ENCODE measurements around the gene HSCB. TPM values are rescaled to one million over a fixed set of nuclear protein-coding genes. Genes with fewer than 3 reads are reported as not detected.
"Not testable (repeated sequence)": the region's sequence is repeated elsewhere in the genome, so short reads cannot be mapped to it uniquely, and the experiment has no call there.

HSCB gene
- total RNA-seq, 1 donor from 2014 or later: 11.3 TPM

DNA sequence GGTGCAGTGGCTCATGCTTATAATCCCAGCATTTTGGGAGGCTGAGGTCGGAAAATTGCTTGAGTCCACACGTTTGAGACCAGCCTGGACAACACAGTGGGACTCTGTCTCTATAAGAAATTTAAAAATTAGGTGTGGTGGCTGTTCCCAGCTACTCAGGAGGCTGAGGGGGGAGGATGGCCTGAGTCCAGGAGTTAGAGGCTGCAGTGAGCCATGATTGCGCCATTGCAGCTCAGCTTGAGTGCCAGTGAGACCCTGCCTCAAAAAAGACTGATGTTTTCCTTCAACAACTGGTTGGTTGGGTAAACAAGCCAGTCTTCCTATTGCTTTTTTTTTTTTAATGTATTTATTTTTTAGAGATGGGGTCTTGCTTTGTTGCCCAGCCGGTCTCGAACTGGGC lies 49.3 kb downstream of the HSCB start:
- DNase-seq (ENCODE audit: low spot score): no peak

DNA sequence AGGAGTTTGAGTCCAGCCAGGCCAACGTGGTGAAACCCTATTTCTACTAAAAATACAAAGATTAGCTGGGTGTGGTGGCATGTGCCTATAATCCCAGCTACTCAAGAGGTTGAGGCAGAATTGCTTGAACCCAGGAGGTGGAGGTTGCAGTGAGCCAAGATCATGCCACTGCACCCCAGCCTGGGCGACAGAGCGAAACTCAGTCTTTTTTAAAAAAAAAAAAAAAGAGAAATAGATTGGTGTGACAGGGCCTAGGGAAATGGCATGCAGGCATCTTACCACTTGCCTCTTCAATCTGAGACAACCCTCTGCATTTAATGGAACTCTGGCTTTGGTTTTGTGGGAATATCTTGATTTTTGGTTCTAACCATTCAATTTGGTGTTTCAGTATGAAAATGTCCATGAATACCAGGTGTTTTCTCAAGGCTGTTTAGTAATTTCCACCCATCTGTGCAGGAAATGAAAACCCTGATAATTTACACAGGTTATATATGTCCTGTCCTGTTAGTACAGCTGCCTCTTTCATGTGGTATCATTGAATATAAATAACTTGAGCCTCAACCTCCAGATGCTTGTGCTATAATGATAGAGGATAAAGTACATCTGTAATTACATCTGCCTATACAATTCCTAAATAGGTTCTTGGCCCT lies 50.1 kb downstream of the HSCB start:
- no peak for DNase-seq (ENCODE audit: low spot score)

GRCh38 chr22:28792491-28793383 lies 50.9 kb downstream of the HSCB start:
- no peak for DNase-seq (ENCODE audit: low spot score)

DNA sequence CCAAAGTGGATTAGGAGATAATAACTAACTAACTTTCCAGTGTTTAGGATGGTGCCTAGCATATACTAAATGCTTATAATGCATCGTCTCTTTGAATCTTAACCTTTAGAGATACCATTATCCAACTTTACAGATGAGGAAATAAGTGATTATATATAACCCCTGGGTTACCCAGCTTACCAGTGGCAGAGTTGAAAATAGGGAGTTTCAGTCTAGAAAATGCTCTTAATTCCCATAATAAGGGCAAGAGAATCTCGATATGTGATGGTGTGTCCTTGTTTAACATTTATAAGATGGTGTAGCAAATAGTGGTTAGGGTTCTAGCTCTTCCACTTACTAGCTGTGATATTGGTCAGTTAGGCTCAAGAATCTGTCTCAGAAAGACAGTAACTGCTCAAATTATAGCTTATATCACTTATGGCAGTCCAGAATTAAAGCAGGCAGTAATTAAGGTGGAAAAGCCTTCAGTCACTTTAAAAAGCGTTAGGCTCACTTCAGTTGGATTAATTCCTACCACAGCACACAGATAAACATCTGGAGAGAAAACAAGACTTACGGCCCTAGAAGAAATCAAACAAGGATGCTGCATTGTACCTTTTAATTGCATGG lies 52.2 kb downstream of the HSCB start:
- no peak for DNase-seq (ENCODE audit: low spot score)

GRCh38 chr22:28795071-28795693 lies 53.3 kb downstream of the HSCB start:
- DNase-seq (ENCODE audit: low spot score): no peak

DNA sequence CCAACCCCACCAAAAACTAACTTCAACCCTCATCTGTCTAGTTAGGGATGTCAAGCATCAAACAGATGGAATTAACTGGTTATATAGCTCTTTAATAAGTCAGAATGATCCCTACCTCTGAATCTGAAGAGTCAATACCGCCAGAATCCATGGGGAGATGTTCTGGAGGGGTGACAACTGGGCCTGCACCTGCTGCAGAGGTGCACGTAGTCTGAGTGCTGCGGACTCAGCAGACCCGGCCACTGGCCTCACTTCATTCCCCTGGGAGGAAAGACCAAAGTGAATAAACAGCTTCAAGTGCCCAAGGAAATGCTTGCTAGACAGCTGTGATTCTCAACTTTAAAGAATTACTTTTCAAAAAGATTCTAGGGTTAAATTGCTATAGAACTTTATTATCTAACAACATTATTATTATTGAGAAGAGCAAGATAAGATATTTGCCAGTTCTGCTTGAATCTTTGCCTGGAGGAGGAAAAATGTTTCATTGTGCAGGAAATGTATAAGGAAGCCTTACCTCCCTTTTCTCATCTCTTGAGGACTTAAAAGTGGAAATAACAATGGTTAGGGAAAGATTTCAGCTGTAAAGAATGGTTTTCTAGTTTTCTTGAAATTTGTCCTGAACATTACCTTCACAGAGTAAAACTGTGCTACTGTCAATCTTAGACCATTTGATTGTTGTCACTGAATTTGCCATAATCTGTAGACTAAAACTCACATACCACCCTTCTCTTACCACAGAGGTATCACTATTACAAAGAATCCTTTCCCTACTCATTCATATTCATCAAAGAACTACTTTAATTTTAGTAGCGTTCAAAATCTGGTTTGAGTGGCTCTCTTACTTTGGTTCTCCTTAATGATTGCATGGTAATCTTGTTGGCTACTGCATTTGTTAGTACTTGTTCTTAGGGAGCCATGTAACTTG lies 54.4 kb downstream of the HSCB start:
- DNase-seq (ENCODE audit: low spot score): no peak

GRCh38 chr22:28798810-28799605 lies 57.2 kb downstream of the HSCB start:
- peak; percentile 28 for DNase-seq (ENCODE audit: low spot score)

- DNase-seq (ENCODE audit: low spot score): peak; percentile 63
Observed at GRCh38 chr22:28799606-28800307, 57.9 kb downstream of the HSCB start.

DNA sequence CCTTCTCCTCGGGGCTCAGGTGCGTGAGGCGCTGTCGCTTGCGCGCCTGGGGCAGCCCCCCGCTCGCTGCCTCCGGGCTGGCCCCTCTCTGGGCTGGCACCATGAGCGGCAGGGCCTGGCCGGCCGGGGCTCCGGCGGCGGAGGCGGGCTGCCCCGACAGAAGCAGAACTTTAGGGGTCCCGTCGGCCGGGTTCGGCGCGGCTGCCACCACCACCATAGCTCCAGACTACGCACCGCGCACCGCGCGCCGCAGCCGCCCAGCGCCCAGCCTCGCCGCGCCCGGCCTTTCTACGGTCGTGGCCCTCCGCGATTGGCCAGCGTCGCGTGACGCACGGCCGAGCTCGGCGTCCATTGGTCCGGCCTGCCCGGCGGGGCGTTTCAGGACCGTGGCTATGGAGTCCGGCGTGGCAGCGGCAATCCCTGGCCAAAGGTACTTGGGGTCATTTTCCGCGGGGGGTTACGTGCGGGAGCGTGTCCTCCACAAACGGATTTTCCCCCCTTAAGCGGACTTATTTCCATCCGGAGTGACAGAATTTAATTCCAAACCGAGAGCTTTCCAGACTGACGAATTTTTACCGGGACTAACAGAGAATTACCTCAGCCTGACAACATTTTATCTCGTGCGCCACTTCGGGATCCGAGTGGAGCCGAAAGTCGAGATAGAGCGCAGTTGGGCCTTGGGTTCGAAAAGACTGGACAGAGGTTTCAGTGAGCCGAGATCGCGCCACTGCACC lies 58.6 kb downstream of the HSCB start, which contains the start of gene XBP1:
Gene XBP1, minus strand, starts transcription at position 262 of the 734 bp plus-strand sequence.
- peak; percentile 95 for DNase-seq (ENCODE audit: low spot score)

DNA sequence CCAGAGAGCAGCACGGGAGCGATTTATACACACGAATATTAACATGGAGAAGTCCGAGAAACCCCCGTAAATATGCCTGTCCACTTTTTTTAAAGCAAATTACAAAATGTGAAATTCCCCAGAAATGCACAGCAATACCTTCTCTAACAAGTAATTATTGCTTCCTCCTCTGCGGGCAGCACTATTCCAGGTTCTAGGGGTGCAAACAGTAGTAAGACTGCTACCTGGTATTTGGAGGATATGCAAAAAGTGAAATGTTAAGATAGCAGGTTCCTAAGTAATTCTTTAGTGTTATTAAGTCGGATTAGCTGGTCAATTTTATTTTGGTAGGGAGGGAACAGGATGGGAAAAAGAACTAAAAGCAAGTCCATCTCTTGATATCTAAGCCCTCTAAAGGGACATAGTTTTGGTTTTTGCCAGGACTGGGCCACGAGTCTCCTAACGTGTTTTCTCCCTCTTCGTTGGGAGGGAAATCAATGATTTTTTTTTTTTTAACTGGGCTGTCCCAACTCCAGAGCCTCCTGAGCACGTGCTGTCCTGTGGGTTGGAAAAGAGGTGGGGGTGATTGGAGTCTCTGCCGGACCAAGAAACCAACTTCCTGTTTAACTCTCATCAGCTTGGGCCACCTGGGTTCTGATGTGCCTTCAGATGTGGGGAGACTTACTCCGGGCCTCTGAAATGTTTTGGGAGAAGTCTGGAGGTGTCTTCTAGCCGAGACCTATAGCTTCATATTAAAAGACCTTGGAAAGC lies 60.2 kb downstream of the HSCB start:
- DNase-seq (ENCODE audit: low spot score): peak; percentile 40

- DNase-seq (ENCODE audit: low spot score): no peak
Observed at GRCh38 chr22:28802595-28803123, 60.8 kb downstream of the HSCB start.

GRCh38 chr22:28805426-28805825 lies 63.6 kb downstream of the HSCB start:
- not testable (repeated sequence) for DNase-seq (ENCODE audit: low spot score)

Other genes starting within 250 kb of the HSCB start
- gene TTC28, start 62.2 kb upstream of the HSCB start, total RNA-seq: 32.7 TPM
- gene CHEK2, start 219 bp upstream of the HSCB start, total RNA-seq: 7.3 TPM
- gene CCDC117, start 30.7 kb downstream of the HSCB start, total RNA-seq: 26.2 TPM
- gene XBP1, start 58.5 kb downstream of the HSCB start, total RNA-seq: 220 TPM
- 13.6 TPM for gene ZNRF3, start 141.5 kb downstream of the HSCB start, total RNA-seq

All from mucosa of gallbladder (tissue), 1 donor.